SW480 (cell line): Measurements from ENCODE around the gene POU6F2.

Experiments
- DNase-seq: peaks from one replicate; pipeline ENCODE4 v3.0.0-alpha.2; 2016; ENCODE audit warnings: low spot score

The POU6F2 gene

DNA sequence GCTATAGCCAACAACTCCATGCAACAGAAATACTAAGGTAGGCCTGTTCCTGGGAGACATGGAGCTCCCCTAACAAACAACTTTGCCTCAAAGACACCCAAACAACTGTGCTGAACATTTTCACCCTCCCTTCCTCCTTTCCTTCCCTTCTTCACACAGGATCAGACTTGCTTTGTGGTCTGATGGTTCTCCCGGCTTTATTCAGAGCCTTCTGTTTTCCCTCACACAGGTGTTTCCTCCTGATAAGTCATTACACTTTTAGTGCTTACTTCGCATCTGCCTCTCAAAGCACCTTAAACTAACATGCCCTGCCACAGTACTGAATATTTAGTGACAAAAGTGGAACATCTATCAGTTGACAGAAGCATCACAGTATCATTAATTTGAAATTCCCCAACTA lies 532.2 kb downstream of the POU6F2 start:
- no peak for DNase-seq

- peak; percentile 18 for DNase-seq
Observed at GRCh38 chr7:39510864-39511354, 533.2 kb downstream of the POU6F2 start.

- no peak for DNase-seq
Observed at GRCh38 chr7:39515534-39516228, 538.0 kb downstream of the POU6F2 start.

DNA sequence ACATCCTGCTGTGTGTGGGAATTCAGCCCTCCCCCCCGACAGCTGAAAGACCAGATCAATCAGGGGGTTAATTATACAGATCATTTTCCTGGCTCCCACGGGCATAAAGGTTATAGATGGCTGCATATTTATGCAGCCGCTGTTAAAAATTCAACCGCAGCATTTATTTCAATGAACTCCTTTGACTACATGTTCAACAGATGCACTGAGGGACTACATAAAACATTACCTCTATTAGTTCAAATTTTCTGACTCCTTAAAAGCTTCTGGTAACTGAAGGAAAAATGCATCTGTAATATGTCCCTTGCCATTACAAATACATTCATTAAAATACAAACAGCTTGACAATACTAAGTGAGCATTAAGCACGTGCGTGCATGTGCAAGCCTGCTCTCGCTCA lies 538.8 kb downstream of the POU6F2 start:
- no peak for DNase-seq

GRCh38 chr7:39517240-39517639 lies 539.5 kb downstream of the POU6F2 start:
- DNase-seq = no peak
